Measurements from ENCODE around the gene DCUN1D2. TPM values are rescaled to one million over a fixed set of nuclear protein-coding genes. Genes with fewer than 3 reads are reported as not detected.

The DCUN1D2 gene
- 9.3 and 16.3 TPM in 2 replicates for total RNA-seq

GRCh38 chr13:113490496-113491417, at the start of gene DCUN1D2:
TSS of gene DCUN1D2 (minus strand) at chr13:113490711. CDS start at chr13:113490669, 42 bp downstream.

GRCh38 chr13:113452942-113453901, 37.3 kb downstream of the DCUN1D2 start, which contains the start of gene ADPRHL1:
TSS of gene ADPRHL1 (minus strand) at chr13:113453488. CDS start at chr13:113453437, 51 bp downstream.

Other genes starting within 250 kb of the DCUN1D2 start
- gene LAMP1, start 193.5 kb downstream of the DCUN1D2 start, total RNA-seq, result 206 and 322 TPM in 2 replicates
- gene GRTP1, start 126.6 kb downstream of the DCUN1D2 start, total RNA-seq, result 1.7 TPM in 1 of 2 replicates, not detected in the other
- 0.23 and 0.60 TPM in 2 replicates for gene ADPRHL1, start 37.2 kb downstream of the DCUN1D2 start, total RNA-seq
- 56.6 and 58.0 TPM in 2 replicates for gene TFDP1, start 94.0 kb upstream of the DCUN1D2 start, total RNA-seq
- gene ATP4B, start 167.5 kb upstream of the DCUN1D2 start, total RNA-seq, result 0.09 TPM in 1 of 2 replicates, not detected in the other
- not detected in 2 replicates for gene GRK1, start 176.5 kb upstream of the DCUN1D2 start, total RNA-seq

Measured in pericardium fibroblast (primary cell).